Suprapubic skin (tissue), 4 donors: ENCODE data around the gene NCR1.

Experiments used
- EP300 ChIP-seq: sonication (generic); formaldehyde crosslinking; IDR thresholded peaks from one replicate; pipeline ENCODE4 v1.6.1; 2017; ENCODE audit warnings: antibody characterized with exemption
- POLR2A ChIP-seq, 2 donors: fragments of 450-650 bp; IDR thresholded peaks; one replicate each; pipeline ENCODE4 v1.6.1; 2017; ENCODE audit warnings: antibody characterized with exemption in 2 of 2, mild to moderate bottlenecking in 2 of 2, moderate library complexity in 2 of 2
- POLR2AphosphoS5 ChIP-seq, 3 donors: sonication (generic); formaldehyde crosslinking; IDR thresholded peaks; one replicate each; pipeline ENCODE4 v1.6.1; 2017; ENCODE audit warnings: antibody characterized with exemption in 3 of 3
- TF ChIP-seq, protein P1 (sequence below), 2 donors: fragments of 200-600 bp in 1 of 2; fragments of 450-650 bp in 1 of 2; sonication (generic) in 1 of 2; IDR thresholded peaks; one replicate each; pipeline ENCODE4 v1.5.1; 2016 to 2019; ENCODE audit warnings: antibody characterized with exemption in 2 of 2, mild to moderate bottlenecking in 1 of 2, moderate library complexity in 1 of 2

DNA sequence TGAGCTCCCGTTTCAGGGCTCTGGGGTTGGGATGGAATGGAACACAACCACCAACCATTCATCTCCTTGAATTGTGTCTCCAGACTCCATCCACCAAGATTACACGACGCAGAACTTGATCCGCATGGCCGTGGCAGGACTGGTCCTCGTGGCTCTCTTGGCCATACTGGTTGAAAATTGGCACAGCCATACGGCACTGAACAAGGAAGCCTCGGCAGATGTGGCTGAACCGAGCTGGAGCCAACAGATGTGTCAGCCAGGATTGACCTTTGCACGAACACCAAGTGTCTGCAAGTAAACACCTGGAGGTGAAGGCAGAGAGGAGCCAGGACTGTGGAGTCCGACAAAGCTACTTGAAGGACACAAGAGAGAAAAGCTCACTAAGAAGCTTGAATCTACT, 16.4 kb upstream of the NCR1 start:
- TF ChIP-seq, protein P1, sequence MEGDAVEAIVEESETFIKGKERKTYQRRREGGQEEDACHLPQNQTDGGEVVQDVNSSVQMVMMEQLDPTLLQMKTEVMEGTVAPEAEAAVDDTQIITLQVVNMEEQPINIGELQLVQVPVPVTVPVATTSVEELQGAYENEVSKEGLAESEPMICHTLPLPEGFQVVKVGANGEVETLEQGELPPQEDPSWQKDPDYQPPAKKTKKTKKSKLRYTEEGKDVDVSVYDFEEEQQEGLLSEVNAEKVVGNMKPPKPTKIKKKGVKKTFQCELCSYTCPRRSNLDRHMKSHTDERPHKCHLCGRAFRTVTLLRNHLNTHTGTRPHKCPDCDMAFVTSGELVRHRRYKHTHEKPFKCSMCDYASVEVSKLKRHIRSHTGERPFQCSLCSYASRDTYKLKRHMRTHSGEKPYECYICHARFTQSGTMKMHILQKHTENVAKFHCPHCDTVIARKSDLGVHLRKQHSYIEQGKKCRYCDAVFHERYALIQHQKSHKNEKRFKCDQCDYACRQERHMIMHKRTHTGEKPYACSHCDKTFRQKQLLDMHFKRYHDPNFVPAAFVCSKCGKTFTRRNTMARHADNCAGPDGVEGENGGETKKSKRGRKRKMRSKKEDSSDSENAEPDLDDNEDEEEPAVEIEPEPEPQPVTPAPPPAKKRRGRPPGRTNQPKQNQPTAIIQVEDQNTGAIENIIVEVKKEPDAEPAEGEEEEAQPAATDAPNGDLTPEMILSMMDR (IDR thresholded peaks at IDR 0.05), result no peak
- TF ChIP-seq POLR2A (IDR thresholded peaks at IDR 0.05) (no peak), POLR2AphosphoS5 (IDR thresholded peaks at IDR 0.05) (no peak), EP300 (no peak)
